ENCODE data around the gene TRDN. TPM values are rescaled to one million over a fixed set of nuclear protein-coding genes. Genes with fewer than 3 reads are reported as not detected.

Gene TRDN
- total and polyA plus RNA-seq, 8 donors: 0.08 to 0.21 TPM; not detected in 6

GRCh38 chr6:123616942-123617341 lies 19.8 kb downstream of the TRDN start:
- Histone ChIP-seq H3K27ac (no peak overlapping the region), H3K36me3 (no peaks in the 10 kb centered on the region), H3K4me1 (no peaks in the 10 kb centered on the region), H3K4me3 (no peak overlapping the region), H3K27me3 (no peaks in the 10 kb centered on the region), H3K9me3 (no peaks in the 10 kb centered on the region)
- FAIRE-seq: no peak
- 37% methylated on average over 3 of the region's 3 CpGs for WGBS, 2 donors
- no peak for ATAC-seq
- TF ChIP-seq CTCF (IDR thresholded peaks at IDR 0.05): no peak
- intact Hi-C loops (cut with DNase I): no loop called here
- DNase-seq: no peak

GRCh38 chr6:123616016-123616415 lies 20.7 kb downstream of the TRDN start:
- WGBS, 2 donors: 51 to 52% methylated on average over 5 of the region's 5 CpGs
- FAIRE-seq (no peak), DNase-seq (no peak), ATAC-seq (no peak)
- no peak for TF ChIP-seq CTCF (IDR thresholded peaks at IDR 0.05)
- Histone ChIP-seq H3K27me3 (no peaks in the 10 kb centered on the region), H3K9me3 (no peaks in the 10 kb centered on the region), H3K4me1 (no peaks in the 10 kb centered on the region), H3K4me3 (no peak overlapping the region), H3K36me3 (no peaks in the 10 kb centered on the region), H3K27ac (no peak overlapping the region)
- intact Hi-C loops (cut with DNase I): no loop called here

- no peak for TF ChIP-seq CTCF (IDR thresholded peaks at IDR 0.05)
- no peak overlapping the region for H3K27ac ChIP-seq
- H3K36me3 ChIP-seq: no peaks in the 10 kb centered on the region
- H3K4me1 ChIP-seq: no peaks in the 10 kb centered on the region
- H3K9me3 ChIP-seq: no peaks in the 10 kb centered on the region
- no peak for DNase-seq
- intact Hi-C loops (cut with DNase I): no loop called here
- FAIRE-seq: no peak
- H3K27me3 ChIP-seq: no peaks in the 10 kb centered on the region
- ATAC-seq: no peak
- H3K4me3 ChIP-seq: no peak overlapping the region
Observed at GRCh38 chr6:123610779-123611178, 26.0 kb downstream of the TRDN start.

- H3K4me1 ChIP-seq: no peaks in the 10 kb centered on the region
- H3K27ac ChIP-seq: no peak overlapping the region
- no peaks in the 10 kb centered on the region for H3K36me3 ChIP-seq
- no peak for FAIRE-seq
- WGBS, 2 donors: 32 to 35% methylated on average over 6 of the region's 6 CpGs
- intact Hi-C loops (cut with DNase I): no loop called here
- no peak overlapping the region for H3K4me3 ChIP-seq
- DNase-seq: no peak
- no peak for ATAC-seq
- H3K27me3 ChIP-seq: no peaks in the 10 kb centered on the region
- no peaks in the 10 kb centered on the region for H3K9me3 ChIP-seq
- TF ChIP-seq CTCF (IDR thresholded peaks at IDR 0.05): no peak
Observed at GRCh38 chr6:123604067-123604466, 32.7 kb downstream of the TRDN start.

GRCh38 chr6:123598011-123598410 lies 38.7 kb downstream of the TRDN start:
- FAIRE-seq (no peak), ATAC-seq (no peak), DNase-seq (no peak)
- Histone ChIP-seq H3K36me3 (no peaks in the 10 kb centered on the region), H3K27me3 (no peaks in the 10 kb centered on the region), H3K4me3 (no peak overlapping the region), H3K27ac (no peak overlapping the region), H3K4me1 (no peaks in the 10 kb centered on the region), H3K9me3 (no peaks in the 10 kb centered on the region)
- no peak for TF ChIP-seq CTCF (IDR thresholded peaks at IDR 0.05)
- intact Hi-C loops (cut with DNase I): no loop called here
- WGBS, 2 donors: 79 to 81% methylated on average over 3 of the region's 3 CpGs
